GM08714 (cell line): ENCODE results near the gene INSYN2B.

Experiments
- H3K4me3 ChIP-seq: fragments of 200-500 bp; sonication (Bioruptor generic); 2 replicates; pipeline ENCODE4 v1.5.1; 2014; ENCODE audit warnings: mild to moderate bottlenecking, low read length, inconsistent platforms
- ZNF274 ChIP-seq: IDR thresholded peaks from 2 replicates; pipeline ENCODE4 v1.6.1; 2012; ENCODE audit warnings: mild to moderate bottlenecking, low read depth, low read length

Gene INSYN2B

GRCh38 chr5:169871826-169872490 lies 108.3 kb downstream of the INSYN2B start:
- TF ChIP-seq ZNF274, result no peak
- no peak overlapping the region for H3K4me3 ChIP-seq

- no peak overlapping the region for H3K4me3 ChIP-seq
- no peak for TF ChIP-seq ZNF274
Measured at GRCh38 chr5:169870211-169870610, 110.1 kb downstream of the INSYN2B start.

GRCh38 chr5:169869066-169869465 lies 111.2 kb downstream of the INSYN2B start:
- TF ChIP-seq ZNF274, result no peak
- H3K4me3 ChIP-seq, result no peak overlapping the region

GRCh38 chr5:169867347-169867746 lies 112.9 kb downstream of the INSYN2B start:
- no peak for TF ChIP-seq ZNF274

GRCh38 chr5:169864483-169864882 lies 115.8 kb downstream of the INSYN2B start:
- TF ChIP-seq ZNF274, result no peak
- H3K4me3 ChIP-seq, result no peak overlapping the region

More at GRCh38 chr5:169867347-169867746, 112.9 kb downstream of the INSYN2B start:
- H3K4me3 ChIP-seq, result no peak overlapping the region

- TF ChIP-seq ZNF274, result no peak
Measured at GRCh38 chr5:169862391-169862811, 117.9 kb downstream of the INSYN2B start.

GRCh38 chr5:169861934-169862333 lies 118.4 kb downstream of the INSYN2B start:
- TF ChIP-seq ZNF274, result no peak
- no peak overlapping the region for H3K4me3 ChIP-seq

More at GRCh38 chr5:169862391-169862811, 117.9 kb downstream of the INSYN2B start:
- no peak overlapping the region for H3K4me3 ChIP-seq

GRCh38 chr5:169861433-169861832 lies 118.9 kb downstream of the INSYN2B start:
- H3K4me3 ChIP-seq, result no peak overlapping the region
- no peak for TF ChIP-seq ZNF274

GRCh38 chr5:169860585-169860984 lies 119.7 kb downstream of the INSYN2B start:
- H3K4me3 ChIP-seq, result no peak overlapping the region
- TF ChIP-seq ZNF274, result no peak

GRCh38 chr5:169856571-169856970 lies 123.7 kb downstream of the INSYN2B start:
- H3K4me3 ChIP-seq, result no peak overlapping the region
- TF ChIP-seq ZNF274, result no peak

GRCh38 chr5:169851321-169851850 lies 128.9 kb downstream of the INSYN2B start:
- no peak overlapping the region for H3K4me3 ChIP-seq
- TF ChIP-seq ZNF274, result no peak

GRCh38 chr5:169850409-169850808 lies 129.9 kb downstream of the INSYN2B start:
- H3K4me3 ChIP-seq, result no peak overlapping the region
- no peak for TF ChIP-seq ZNF274

GRCh38 chr5:169848792-169849191 lies 131.5 kb downstream of the INSYN2B start:
- no peak for TF ChIP-seq ZNF274
- H3K4me3 ChIP-seq, result no peak overlapping the region

- no peak for TF ChIP-seq ZNF274
Measured at GRCh38 chr5:169848271-169848670, 132.0 kb downstream of the INSYN2B start.

GRCh38 chr5:169847519-169847918 lies 132.8 kb downstream of the INSYN2B start:
- H3K4me3 ChIP-seq, result no peak overlapping the region
- no peak for TF ChIP-seq ZNF274

More at GRCh38 chr5:169848271-169848670, 132.0 kb downstream of the INSYN2B start:
- no peak overlapping the region for H3K4me3 ChIP-seq
